Central memory CD4-positive, alpha-beta T cell (primary cell): ENCODE measurements around the gene INPP4A.
"Not testable (repeated sequence)": the region's sequence is repeated elsewhere in the genome, so short reads cannot be mapped to it uniquely, and the experiment has no call there.

Source experiments
- DNase-seq: peaks from one replicate; pipeline ENCODE4 v3.0.0; 2022
- total RNA-seq, 3 experiments: gene quantifications; one replicate each; lab custom pipeline; 2026; lab: John Stamatoyannopoulos, UW

INPP4A gene
- 41.9 to 235 (median 229) reads per million in 3 experiments for total RNA-seq

- DNase-seq = peak; percentile 77
Measured at GRCh38 chr2:98444436-98445176, at the start of gene INPP4A. Gene INPP4A, plus strand, starts transcription at chr2:98444858. Its CDS starts 75,191 bp downstream, at chr2:98520049.

- no peak for DNase-seq
Measured at GRCh38 chr2:98395977-98396376, 48.7 kb upstream of the INPP4A start.

- DNase-seq = no peak
Measured at GRCh38 chr2:98396745-98397355, 47.8 kb upstream of the INPP4A start.

GRCh38 chr2:98399140-98399539, 45.5 kb upstream of the INPP4A start:
- DNase-seq = no peak

- no peak for DNase-seq
Measured at GRCh38 chr2:98403878-98404277, 40.8 kb upstream of the INPP4A start.

- no peak for DNase-seq
Measured at GRCh38 chr2:98404556-98405250, 40.0 kb upstream of the INPP4A start.

- no peak for DNase-seq
Measured at GRCh38 chr2:98405301-98405700, 39.4 kb upstream of the INPP4A start.

GRCh38 chr2:98408155-98408554, 36.5 kb upstream of the INPP4A start:
- DNase-seq = no peak

- DNase-seq = peak; percentile 65
Measured at GRCh38 chr2:98412751-98413458, 31.8 kb upstream of the INPP4A start.

GRCh38 chr2:98414246-98414645, 30.4 kb upstream of the INPP4A start:
- DNase-seq = not testable (repeated sequence)

GRCh38 chr2:98415719-98416248, 28.9 kb upstream of the INPP4A start:
- not testable (repeated sequence) for DNase-seq

GRCh38 chr2:98416383-98417159, 28.1 kb upstream of the INPP4A start:
- DNase-seq = no peak

- DNase-seq = no peak
Measured at GRCh38 chr2:98419544-98419943, 25.1 kb upstream of the INPP4A start.

GRCh38 chr2:98419977-98420725, 24.5 kb upstream of the INPP4A start:
- no peak for DNase-seq

GRCh38 chr2:98422449-98422848, 22.2 kb upstream of the INPP4A start:
- no peak for DNase-seq

GRCh38 chr2:98426771-98427170, 17.9 kb upstream of the INPP4A start:
- no peak for DNase-seq

GRCh38 chr2:98432145-98432544, 12.5 kb upstream of the INPP4A start:
- DNase-seq = no peak

GRCh38 chr2:98433363-98433964, 11.2 kb upstream of the INPP4A start:
- DNase-seq = no peak

GRCh38 chr2:98434492-98434891, 10.2 kb upstream of the INPP4A start:
- DNase-seq = no peak

GRCh38 chr2:98435670-98436069, 9.0 kb upstream of the INPP4A start:
- DNase-seq = not testable (repeated sequence)

GRCh38 chr2:98436734-98437133, 7.9 kb upstream of the INPP4A start:
- DNase-seq = no peak
